ENCODE results near the gene DLL1.

DNA sequence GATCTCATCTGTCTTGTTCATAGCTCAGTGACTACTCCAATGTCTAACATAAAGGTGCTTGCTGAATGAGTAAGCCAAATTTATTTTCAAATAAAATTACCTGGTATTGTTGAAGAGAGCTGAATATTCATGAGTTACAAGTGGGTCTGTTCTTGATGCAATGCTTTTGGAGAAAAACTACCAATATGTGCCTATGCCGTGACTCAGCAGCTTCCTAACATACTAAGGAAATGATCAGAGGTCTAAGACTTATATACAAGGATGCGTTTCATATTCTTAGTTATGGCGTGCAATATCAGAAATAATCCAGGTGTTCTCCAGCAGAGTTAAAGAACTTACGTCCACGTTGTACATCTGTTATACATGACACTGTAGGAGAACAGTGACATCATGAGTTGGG is 20.8 kb upstream of the DLL1 start:
- no peak for TF ChIP-seq POLR2A (IDR thresholded peaks at IDR 0.05)
- TF ChIP-seq, protein P1, sequence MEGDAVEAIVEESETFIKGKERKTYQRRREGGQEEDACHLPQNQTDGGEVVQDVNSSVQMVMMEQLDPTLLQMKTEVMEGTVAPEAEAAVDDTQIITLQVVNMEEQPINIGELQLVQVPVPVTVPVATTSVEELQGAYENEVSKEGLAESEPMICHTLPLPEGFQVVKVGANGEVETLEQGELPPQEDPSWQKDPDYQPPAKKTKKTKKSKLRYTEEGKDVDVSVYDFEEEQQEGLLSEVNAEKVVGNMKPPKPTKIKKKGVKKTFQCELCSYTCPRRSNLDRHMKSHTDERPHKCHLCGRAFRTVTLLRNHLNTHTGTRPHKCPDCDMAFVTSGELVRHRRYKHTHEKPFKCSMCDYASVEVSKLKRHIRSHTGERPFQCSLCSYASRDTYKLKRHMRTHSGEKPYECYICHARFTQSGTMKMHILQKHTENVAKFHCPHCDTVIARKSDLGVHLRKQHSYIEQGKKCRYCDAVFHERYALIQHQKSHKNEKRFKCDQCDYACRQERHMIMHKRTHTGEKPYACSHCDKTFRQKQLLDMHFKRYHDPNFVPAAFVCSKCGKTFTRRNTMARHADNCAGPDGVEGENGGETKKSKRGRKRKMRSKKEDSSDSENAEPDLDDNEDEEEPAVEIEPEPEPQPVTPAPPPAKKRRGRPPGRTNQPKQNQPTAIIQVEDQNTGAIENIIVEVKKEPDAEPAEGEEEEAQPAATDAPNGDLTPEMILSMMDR (IDR thresholded peaks at IDR 0.05) = no peak
